ENCODE data around the gene DPYSL3.

- TF ChIP-seq CTCF (optimal IDR thresholded peaks at IDR 0.05 in 1 of 3, IDR thresholded peaks at IDR 0.05 in 1 of 3, conservative IDR thresholded peaks at IDR 0.05 in 1 of 3; ENCODE audit: extremely low read depth in 1 of 3, insufficient read depth in 2 of 3, low read length in 3 of 3) = peak; percentile 34 to 46 (median 37)
- no peak for TF ChIP-seq EZH2 (IDR thresholded peaks at IDR 0.05; ENCODE audit: low read length)
Observed at GRCh38 chr5:147464211-147464610, 45.7 kb downstream of the DPYSL3 start.
